Measurements from ENCODE around the gene TEX13A.

TEX13A gene

GRCh38 chrX:105179644-105180043 is 40.9 kb downstream of the TEX13A start:
- no peak overlapping the region for H3K27ac ChIP-seq (ENCODE audit: extremely low read depth, low read depth, low read length)
- CTCF ChIA-PET = interaction anchor here (1.2 kb wide), 1 partner anchor 11 kb away, joined by 3 read pairs; no protein-coding TSS in a partner anchor
- H3K9me3 ChIP-seq (ENCODE audit: control insufficient read depth, insufficient read depth, low read depth, low read length) = no peaks in the 10 kb centered on the region; the same call in 1 of the 2 replicates
- H3K36me3 ChIP-seq (ENCODE audit: control insufficient read depth in 2 of 2, insufficient read depth in 1 of 2, low read length in 2 of 2) = no peaks in the 10 kb centered on the region
- H3K4me1 ChIP-seq (ENCODE audit: control insufficient read depth, insufficient read depth, low read length) = no peaks in the 10 kb centered on the region
- TF ChIP-seq ZNF664 (tag by site-specific recombination; IDR thresholded peaks at IDR 0.05) (no peak), ZNF292 (tag by site-specific recombination; IDR thresholded peaks at IDR 0.05; ENCODE audit: borderline replicate concordance, low read depth) (no peak), ZNF555 (tag by site-specific recombination; conservative IDR thresholded peaks at IDR 0.05) (no peak), ZNF221 (tag by site-specific recombination; IDR thresholded peaks at IDR 0.05; ENCODE audit: borderline replicate concordance) (no peak), GLI2 (tag by site-specific recombination; IDR thresholded peaks at IDR 0.05; ENCODE audit: borderline replicate concordance, low read depth) (no peak), ZBTB21 (tag by site-specific recombination; IDR thresholded peaks at IDR 0.05) (no peak), ZNF248 (tag by site-specific recombination; IDR thresholded peaks at IDR 0.05) (no peak), ZNF561 (tag by site-specific recombination; IDR thresholded peaks at IDR 0.05; ENCODE audit: borderline replicate concordance) (no peak), ZSCAN30 (tag by site-specific recombination; IDR thresholded peaks at IDR 0.05) (no peak), ZNF518A (tag by site-specific recombination; conservative IDR thresholded peaks at IDR 0.05; ENCODE audit: low read depth) (no peak), ZNF398 (tag by site-specific recombination; IDR thresholded peaks at IDR 0.05) (no peak), ZNF214 (tag by site-specific recombination; IDR thresholded peaks at IDR 0.05; ENCODE audit: borderline replicate concordance) (no peak), HOXA7 (CRISPR knock-in tag; IDR thresholded peaks at IDR 0.05; ENCODE audit: borderline replicate concordance) (no peak)
- TF ChIP-seq, protein P1, sequence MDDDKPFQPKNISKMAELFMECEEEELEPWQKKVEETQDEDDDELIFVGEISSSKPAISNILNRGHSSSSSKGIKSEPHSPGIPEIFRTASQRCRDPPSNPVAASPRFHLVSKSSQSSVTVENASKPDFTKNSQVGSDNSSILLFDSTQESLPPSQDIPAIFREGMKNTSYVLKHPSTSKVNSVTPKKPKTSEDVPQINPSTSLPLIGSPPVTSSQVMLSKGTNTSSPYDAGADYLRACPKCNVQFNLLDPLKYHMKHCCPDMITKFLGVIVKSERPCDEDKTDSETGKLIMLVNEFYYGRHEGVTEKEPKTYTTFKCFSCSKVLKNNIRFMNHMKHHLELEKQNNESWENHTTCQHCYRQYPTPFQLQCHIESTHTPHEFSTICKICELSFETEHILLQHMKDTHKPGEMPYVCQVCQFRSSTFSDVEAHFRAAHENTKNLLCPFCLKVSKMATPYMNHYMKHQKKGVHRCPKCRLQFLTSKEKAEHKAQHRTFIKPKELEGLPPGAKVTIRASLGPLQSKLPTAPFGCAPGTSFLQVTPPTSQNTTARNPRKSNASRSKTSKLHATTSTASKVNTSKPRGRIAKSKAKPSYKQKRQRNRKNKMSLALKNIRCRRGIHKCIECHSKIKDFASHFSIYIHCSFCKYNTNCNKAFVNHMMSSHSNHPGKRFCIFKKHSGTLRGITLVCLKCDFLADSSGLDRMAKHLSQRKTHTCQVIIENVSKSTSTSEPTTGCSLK (tag by site-specific recombination; IDR thresholded peaks at IDR 0.05) = no peak
- POLR2A ChIA-PET = no interaction called here
- no peak overlapping the region for H3K4me3 ChIP-seq (ENCODE audit: low read depth, low read length)

- no peaks in the 10 kb centered on the region for H3K4me1 ChIP-seq (ENCODE audit: control insufficient read depth, insufficient read depth, low read length)
- H3K27ac ChIP-seq (ENCODE audit: extremely low read depth, low read depth, low read length) = no peak overlapping the region
- TF ChIP-seq ZNF629 (tag by site-specific recombination; IDR thresholded peaks at IDR 0.05) = no peak
- TF ChIP-seq ZNF544 (tag by site-specific recombination; IDR thresholded peaks at IDR 0.05) = no peak
- no peak for TF ChIP-seq ZNF211 (tag by site-specific recombination; IDR thresholded peaks at IDR 0.05; ENCODE audit: low read depth)
- no peak for TF ChIP-seq ZNF391 (tag by site-specific recombination; IDR thresholded peaks at IDR 0.05; ENCODE audit: borderline replicate concordance, low read depth)
- TF ChIP-seq ZNF549 (tag by site-specific recombination; IDR thresholded peaks at IDR 0.05) = no peak
- TF ChIP-seq SETDB1 (IDR thresholded peaks at IDR 0.05; ENCODE audit: insufficient read length, low read length) = no peak
- no peak for TF ChIP-seq HIC1 (tag by site-specific recombination; IDR thresholded peaks at IDR 0.05)
- no peak for TF ChIP-seq SCRT1 (tag by site-specific recombination; IDR thresholded peaks at IDR 0.05; ENCODE audit: borderline replicate concordance)
- H3K36me3 ChIP-seq (ENCODE audit: control insufficient read depth in 2 of 2, insufficient read depth in 1 of 2, low read length in 2 of 2) = no peaks in the 10 kb centered on the region
- H3K4me3 ChIP-seq (ENCODE audit: low read depth, low read length) = no peak overlapping the region
- ChIA-PET CTCF (interaction anchor here (0.7 to 2.6 kb wide), 3 partner anchors 17 to 251 kb away, joined by 3 to 11 read pairs (median 3); no protein-coding TSS in a partner anchor), POLR2A (no interaction called here)
- no peaks in the 10 kb centered on the region for H3K9me3 ChIP-seq (ENCODE audit: control insufficient read depth, insufficient read depth, low read depth, low read length)
These were observed 47.4 kb downstream of the TEX13A start for GRCh38 chrX:105173071-105173470.

All from HEK293 (cell line).